ENCODE measurements around the gene CCDC106.

The CCDC106 gene

DNA sequence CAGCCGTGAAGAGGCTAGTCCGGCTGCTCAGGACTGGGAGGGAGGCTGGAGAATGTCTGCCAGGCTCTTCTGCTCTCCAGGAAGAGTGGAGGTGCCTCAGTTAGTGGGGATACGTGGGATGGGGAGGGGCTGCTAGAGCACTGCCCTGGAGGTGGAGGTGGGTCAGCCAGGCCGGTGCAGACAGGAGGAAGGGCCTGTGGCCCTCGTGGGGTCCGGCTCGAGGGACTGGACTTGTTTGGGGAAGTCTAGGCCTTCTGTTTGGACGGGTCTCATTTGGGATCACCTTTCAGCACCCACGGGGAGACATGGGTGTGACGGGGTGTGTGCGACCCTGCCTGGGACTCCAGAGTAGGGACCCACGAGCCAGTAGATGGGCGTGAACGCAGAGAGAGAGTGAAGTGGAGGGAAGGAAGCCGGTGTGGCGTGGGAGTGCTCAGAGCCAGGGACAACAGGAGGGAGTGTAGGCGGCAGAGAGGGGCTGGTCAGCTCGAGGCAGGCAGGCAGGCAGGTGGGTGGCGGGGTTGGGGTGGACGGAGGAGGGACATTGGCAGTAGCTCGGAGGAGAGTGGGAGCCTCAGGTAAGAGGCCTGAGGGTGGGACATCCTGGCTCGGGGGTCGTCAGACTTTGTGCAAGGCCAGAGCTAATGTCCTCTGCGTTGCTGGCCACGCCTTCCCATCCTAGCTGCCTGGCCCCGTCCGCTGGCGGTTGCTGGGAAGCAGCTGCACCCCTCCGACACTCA is 38.5 kb downstream of the CCDC106 start:
- H3K9ac ChIP-seq (ENCODE audit: low read depth, low read length) = no peak overlapping the region
- peaks cover 44% of the 10 kb centered on the region for H3K36me3 ChIP-seq (ENCODE audit: control insufficient read depth, insufficient read depth, low read length)
- H3K9me3 ChIP-seq (ENCODE audit: control insufficient read depth, insufficient read depth, low read length) = no peaks in the 10 kb centered on the region
- H3K4me1 ChIP-seq (ENCODE audit: control insufficient read depth, insufficient read depth, low read length) = no peaks in the 10 kb centered on the region
- no peak overlapping the region for H3K4me3 ChIP-seq (ENCODE audit: low read depth, low read length)
- no peaks in the 10 kb centered on the region for H3K27me3 ChIP-seq (ENCODE audit: control insufficient read depth, insufficient read depth, low read length)

DNA sequence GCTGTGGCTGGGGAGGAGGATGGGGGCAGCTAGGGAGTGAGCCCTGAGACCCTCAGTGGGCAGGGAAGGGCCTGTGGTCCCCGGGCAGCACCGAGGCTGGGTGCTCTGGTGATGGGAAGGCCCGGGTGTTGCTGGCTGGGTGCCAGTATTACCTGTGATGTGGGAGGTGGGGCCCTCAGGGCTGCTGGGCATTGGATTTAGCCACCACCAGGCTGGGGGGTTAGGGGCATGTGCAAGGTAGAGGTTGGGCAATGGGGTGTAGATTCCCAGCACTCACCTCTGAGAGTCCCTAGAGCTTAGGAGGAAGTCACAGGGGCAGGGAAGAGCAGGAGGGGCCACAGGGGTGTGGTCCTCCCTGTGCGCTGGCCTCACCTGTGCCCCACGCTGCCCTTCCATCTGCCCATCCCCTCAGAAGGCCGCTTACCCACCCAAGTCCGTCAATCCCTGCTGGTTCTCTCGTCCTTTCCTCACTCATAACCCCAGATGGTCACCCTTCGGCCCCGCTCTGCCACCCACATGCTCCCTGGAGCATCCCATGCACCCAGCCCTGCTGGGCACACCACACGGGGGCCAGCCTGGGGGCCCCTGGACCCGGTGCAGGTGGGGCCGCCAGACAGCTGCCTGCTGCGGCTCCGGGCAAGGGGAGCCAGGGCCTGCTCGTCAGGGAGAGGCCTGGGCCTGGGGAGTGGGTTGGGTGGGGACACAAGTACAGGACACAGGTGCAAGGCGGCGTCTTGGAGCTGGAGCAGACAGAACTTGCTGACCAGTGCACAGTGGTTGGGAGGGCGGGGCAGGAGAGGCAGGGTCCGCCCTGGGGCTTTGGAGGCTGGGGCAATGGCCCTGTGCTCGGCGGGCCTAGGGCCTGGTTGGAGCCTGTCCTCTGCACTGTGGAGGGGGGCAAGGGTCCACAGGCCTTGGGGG is 39.5 kb downstream of the CCDC106 start:
- Histone ChIP-seq H3K27me3 (ENCODE audit: control insufficient read depth, insufficient read depth, low read length) (no peaks in the 10 kb centered on the region), H3K9ac (ENCODE audit: low read depth, low read length) (no peak overlapping the region), H3K36me3 (ENCODE audit: control insufficient read depth, insufficient read depth, low read length) (peaks cover 46% of the 10 kb centered on the region), H3K4me3 (ENCODE audit: low read depth, low read length) (no peak overlapping the region), H3K9me3 (ENCODE audit: control insufficient read depth, insufficient read depth, low read length) (no peaks in the 10 kb centered on the region), H3K4me1 (ENCODE audit: control insufficient read depth, insufficient read depth, low read length) (no peaks in the 10 kb centered on the region)

DNA sequence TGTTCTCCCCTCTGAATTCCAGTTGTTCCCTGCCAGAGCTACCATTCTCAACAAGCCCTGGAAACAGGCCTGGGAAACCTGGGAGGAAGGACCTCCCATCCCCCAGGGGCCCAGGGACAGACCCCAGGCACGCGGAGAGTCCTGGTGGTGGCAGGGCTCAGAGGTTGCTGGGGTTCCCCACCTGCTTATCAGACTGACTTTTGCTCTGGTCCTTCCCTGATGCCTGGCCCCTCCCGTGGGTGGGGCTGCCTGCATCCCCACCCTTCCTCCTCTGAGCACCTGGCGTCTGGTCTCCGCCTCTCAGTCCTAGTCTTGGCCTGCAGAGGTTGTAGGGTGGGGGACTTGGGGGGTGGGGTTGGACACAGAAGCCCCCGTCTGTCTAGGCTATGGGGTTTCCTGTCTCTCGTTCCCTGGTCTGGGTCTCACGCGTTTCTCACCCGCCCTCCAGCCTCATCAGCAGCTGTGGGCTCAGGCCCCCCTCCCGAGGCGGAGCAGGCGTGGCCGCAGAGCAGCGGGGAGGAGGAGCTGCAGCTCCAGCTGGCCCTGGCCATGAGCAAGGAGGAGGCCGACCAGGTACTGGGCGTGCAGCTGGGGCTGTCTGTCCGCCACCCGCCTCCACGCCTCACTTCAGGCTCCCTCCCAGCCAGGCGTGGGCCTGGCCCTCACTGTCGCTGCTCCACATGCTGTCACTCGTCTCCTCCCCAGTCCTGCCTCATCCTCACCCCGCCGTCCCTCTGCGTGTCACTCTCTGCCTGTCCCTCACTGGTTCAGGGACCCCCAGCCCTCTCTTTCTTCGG is 40.6 kb downstream of the CCDC106 start:
- H3K9me3 ChIP-seq (ENCODE audit: control insufficient read depth, insufficient read depth, low read length) = no peaks in the 10 kb centered on the region
- H3K27me3 ChIP-seq (ENCODE audit: control insufficient read depth, insufficient read depth, low read length) = no peaks in the 10 kb centered on the region
- H3K4me1 ChIP-seq (ENCODE audit: control insufficient read depth, insufficient read depth, low read length) = no peaks in the 10 kb centered on the region
- H3K36me3 ChIP-seq (ENCODE audit: control insufficient read depth, insufficient read depth, low read length) = peaks cover 55% of the 10 kb centered on the region
- H3K9ac ChIP-seq (ENCODE audit: low read depth, low read length) = no peak overlapping the region
- H3K4me3 ChIP-seq (ENCODE audit: low read depth, low read length) = no peak overlapping the region

DNA sequence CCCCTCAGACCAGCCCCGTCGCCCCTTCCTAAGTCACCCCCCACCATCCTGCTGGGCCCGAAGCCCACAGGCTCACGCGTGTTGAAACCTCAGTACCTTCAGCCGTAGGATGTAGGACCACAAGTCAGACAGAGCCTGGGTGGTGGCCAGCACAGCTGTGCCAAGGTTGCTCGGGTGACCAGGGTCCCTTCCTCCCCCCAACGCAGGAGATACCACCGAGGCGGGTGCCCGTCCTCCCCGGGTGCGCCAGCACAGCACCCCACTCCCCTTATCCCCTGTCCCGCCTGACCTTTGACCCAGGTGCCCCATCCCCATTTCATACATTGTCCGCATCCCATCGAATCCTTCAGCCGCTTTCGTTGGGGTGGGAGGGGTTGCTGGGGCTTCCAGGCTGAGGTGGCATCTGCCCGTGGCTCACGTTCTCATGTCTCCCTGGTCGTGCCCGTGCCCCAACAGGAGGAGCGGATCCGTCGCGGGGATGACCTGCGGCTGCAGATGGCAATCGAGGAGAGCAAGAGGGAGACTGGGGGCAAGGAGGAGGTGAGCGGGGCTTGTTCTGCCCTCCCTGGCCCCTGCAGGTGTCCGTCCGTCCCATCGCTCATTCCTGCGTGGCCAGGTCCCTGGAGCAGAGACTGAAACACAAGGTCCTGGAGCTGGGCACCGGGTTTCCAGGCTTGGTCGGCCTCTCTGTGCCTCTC is 41.5 kb downstream of the CCDC106 start:
- H3K36me3 ChIP-seq (ENCODE audit: control insufficient read depth, insufficient read depth, low read length) = peaks cover 64% of the 10 kb centered on the region
- H3K27me3 ChIP-seq (ENCODE audit: control insufficient read depth, insufficient read depth, low read length) = no peaks in the 10 kb centered on the region
- H3K4me1 ChIP-seq (ENCODE audit: control insufficient read depth, insufficient read depth, low read length) = no peaks in the 10 kb centered on the region
- H3K9ac ChIP-seq (ENCODE audit: low read depth, low read length) = no peak overlapping the region
- H3K4me3 ChIP-seq (ENCODE audit: low read depth, low read length) = no peak overlapping the region
- no peaks in the 10 kb centered on the region for H3K9me3 ChIP-seq (ENCODE audit: control insufficient read depth, insufficient read depth, low read length)

DNA sequence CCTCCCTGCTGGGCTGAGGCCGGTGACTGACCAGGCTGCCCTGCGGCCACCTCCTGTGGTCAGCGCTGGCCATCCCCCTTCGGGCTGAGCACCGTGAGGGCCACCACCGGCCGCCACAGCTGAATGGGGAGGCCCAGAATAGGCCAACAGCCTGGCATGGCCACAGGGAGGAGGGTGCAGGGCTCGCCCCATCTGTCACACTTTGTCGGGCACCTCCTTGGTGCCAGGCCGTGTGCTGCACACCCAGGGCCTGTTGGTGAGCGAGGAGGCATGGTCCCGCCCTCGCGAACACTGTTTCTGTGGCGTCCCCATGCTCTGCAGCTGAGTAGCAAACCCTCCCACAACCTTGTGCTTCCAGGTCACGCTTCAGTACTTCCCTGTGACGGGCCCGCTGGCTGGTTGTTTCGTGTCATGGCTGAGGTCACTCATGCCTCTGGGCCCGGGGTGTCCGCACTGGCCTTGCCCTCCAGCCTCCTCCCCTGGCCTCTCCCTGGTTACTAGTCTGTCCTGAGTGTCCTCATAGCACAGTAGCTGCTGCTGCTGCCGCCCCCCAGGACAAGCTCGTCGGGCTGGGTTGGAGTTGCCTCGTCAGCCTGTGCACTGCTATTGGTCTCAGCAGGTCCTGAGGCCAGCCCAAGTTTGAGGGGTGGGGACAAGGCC is 42.2 kb downstream of the CCDC106 start:
- Histone ChIP-seq H3K27me3 (ENCODE audit: control insufficient read depth, insufficient read depth, low read length) (no peaks in the 10 kb centered on the region), H3K4me3 (ENCODE audit: low read depth, low read length) (no peak overlapping the region), H3K36me3 (ENCODE audit: control insufficient read depth, insufficient read depth, low read length) (peaks cover 65% of the 10 kb centered on the region), H3K4me1 (ENCODE audit: control insufficient read depth, insufficient read depth, low read length) (no peaks in the 10 kb centered on the region), H3K9ac (ENCODE audit: low read depth, low read length) (no peak overlapping the region), H3K9me3 (ENCODE audit: control insufficient read depth, insufficient read depth, low read length) (no peaks in the 10 kb centered on the region)

DNA sequence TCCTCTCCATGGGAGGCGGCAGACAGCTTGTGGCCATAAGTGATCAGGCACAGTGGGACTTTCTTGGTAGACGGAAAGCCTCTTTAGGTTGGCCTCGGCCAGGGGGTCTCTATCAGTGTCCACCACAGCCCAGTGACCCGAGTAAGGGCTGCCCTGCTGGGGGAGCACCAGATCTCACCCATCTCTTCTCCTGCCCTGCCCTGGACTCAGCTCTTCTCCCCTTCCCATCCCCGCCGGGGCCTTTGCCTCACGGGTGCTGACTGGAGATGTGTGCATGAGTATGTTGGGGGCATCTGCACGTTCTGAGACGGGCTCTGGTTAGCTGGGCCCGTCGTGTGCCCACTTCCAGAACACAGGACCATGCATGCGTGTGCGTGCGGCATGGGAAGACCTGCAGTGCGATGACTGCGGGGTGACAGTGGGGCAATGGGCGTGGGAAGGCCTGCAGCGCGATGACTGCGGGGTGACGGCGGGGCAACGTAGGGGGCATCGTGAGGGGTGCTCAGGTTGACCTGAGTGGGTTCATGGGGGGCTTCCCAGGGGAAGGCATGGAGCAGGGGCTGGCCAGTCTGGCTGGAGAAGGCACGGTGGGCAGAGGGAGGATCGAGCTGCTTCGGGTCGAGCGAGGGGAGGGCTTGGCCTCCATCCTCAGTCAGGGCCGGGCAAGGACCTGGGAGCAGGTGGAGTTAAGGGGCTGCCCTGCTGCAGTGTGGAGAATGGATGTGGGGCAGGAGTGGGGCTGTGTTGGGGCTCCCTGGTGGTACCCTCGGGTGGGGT is 42.9 kb downstream of the CCDC106 start:
- H3K36me3 ChIP-seq (ENCODE audit: control insufficient read depth, insufficient read depth, low read length) = peaks cover 65% of the 10 kb centered on the region
- no peaks in the 10 kb centered on the region for H3K27me3 ChIP-seq (ENCODE audit: control insufficient read depth, insufficient read depth, low read length)
- no peaks in the 10 kb centered on the region for H3K9me3 ChIP-seq (ENCODE audit: control insufficient read depth, insufficient read depth, low read length)
- no peak overlapping the region for H3K4me3 ChIP-seq (ENCODE audit: low read depth, low read length)
- no peak overlapping the region for H3K9ac ChIP-seq (ENCODE audit: low read depth, low read length)
- no peaks in the 10 kb centered on the region for H3K4me1 ChIP-seq (ENCODE audit: control insufficient read depth, insufficient read depth, low read length)

DNA sequence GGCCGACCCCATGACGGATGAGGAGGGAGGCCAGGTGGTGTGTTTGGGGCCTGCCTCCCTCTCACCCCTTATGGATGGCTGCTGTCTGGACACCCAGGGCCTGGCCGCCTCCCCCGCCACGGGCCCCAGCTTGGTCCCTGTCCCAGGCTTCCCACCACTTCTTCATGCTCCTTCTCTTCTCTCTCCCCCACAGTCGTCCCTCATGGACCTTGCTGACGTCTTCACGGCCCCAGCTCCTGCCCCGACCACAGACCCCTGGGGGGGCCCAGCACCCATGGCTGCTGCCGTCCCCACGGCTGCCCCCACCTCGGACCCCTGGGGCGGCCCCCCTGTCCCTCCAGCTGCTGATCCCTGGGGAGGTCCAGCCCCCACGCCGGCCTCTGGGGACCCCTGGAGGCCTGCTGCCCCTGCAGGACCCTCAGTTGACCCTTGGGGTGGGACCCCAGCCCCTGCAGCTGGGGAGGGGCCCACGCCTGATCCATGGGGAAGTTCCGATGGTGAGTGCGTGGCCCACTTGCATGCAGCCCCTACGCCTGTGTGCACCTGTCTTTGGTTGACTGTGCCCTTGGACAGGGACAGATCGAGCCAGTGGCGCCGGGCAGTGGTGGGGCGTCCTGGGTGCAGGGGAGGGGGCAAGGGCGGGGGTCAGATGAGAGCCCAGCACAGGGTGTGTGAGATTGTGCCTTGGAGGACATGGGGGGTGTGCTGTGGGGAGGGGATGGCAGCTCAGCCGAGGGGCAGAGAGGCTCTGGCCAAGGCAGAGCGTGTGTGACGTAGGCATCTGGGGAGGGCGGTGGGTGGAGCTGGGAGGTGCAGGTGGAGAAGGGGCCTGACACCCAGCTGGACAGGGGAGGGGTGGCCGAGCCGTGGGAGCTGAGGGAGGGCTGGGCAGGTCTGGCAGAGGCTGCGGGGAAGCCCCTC is 43.8 kb downstream of the CCDC106 start:
- peaks cover 66% of the 10 kb centered on the region for H3K36me3 ChIP-seq (ENCODE audit: control insufficient read depth, insufficient read depth, low read length)
- no peaks in the 10 kb centered on the region for H3K27me3 ChIP-seq (ENCODE audit: control insufficient read depth, insufficient read depth, low read length)
- H3K9ac ChIP-seq (ENCODE audit: low read depth, low read length) = no peak overlapping the region
- H3K9me3 ChIP-seq (ENCODE audit: control insufficient read depth, insufficient read depth, low read length) = no peaks in the 10 kb centered on the region
- H3K4me3 ChIP-seq (ENCODE audit: low read depth, low read length) = no peak overlapping the region
- no peaks in the 10 kb centered on the region for H3K4me1 ChIP-seq (ENCODE audit: control insufficient read depth, insufficient read depth, low read length)

DNA sequence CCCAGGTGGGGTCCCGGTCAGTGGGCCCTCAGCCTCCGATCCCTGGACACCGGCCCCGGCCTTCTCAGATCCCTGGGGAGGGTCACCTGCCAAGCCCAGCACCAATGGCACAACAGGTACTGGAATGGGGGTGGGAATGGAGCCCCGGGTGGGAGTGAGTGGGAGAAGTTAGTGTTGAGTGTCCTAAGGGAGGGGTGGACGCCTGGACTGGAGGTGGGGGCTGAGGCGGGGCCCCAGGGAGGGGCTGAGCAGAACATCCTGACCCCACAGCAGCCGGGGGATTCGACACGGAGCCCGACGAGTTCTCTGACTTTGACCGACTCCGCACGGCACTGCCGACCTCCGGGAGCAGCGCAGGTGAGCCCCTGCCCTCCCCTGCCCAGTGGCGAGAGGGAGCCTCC is 44.7 kb downstream of the CCDC106 start:
- Histone ChIP-seq H3K4me3 (ENCODE audit: low read depth, low read length) (no peak overlapping the region), H3K9ac (ENCODE audit: low read depth, low read length) (no peak overlapping the region), H3K4me1 (ENCODE audit: control insufficient read depth, insufficient read depth, low read length) (no peaks in the 10 kb centered on the region), H3K9me3 (ENCODE audit: control insufficient read depth, insufficient read depth, low read length) (no peaks in the 10 kb centered on the region), H3K27me3 (ENCODE audit: control insufficient read depth, insufficient read depth, low read length) (no peaks in the 10 kb centered on the region), H3K36me3 (ENCODE audit: control insufficient read depth, insufficient read depth, low read length) (peaks cover 67% of the 10 kb centered on the region)

DNA sequence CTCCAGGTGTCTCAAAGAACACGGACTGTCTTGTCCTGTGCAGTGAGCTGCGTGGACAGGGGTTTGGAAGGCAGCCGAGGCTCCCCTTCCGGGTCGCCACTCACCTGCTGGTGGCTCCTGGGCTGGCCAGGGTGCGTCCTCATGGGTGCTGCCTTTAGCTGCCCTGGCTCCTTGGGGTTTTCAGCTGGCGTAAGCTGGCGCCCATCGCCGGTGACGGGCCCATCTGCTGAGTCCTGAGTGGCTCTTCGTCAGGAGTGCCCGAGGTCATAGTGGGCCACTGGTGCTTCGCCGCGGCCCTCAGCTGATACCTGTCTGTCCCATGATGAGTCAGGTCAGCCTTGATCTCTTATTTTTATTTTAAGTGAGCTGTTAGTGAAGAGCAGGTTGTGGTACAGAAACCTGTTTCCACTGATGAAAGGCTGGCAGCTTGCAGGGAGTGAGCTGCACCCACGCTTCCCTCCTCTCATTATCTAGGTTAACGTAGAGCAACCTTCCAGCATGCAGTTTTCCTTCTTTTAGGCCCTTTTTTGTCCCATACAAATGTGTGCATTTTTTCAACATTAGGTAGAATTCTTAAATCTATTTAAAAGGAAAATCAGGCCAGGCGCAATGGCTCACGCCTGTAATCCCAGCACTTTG is 45.4 kb downstream of the CCDC106 start:
- Histone ChIP-seq H3K9ac (ENCODE audit: low read depth, low read length) (no peak overlapping the region), H3K4me1 (ENCODE audit: control insufficient read depth, insufficient read depth, low read length) (no peaks in the 10 kb centered on the region), H3K36me3 (ENCODE audit: control insufficient read depth, insufficient read depth, low read length) (peaks cover 73% of the 10 kb centered on the region), H3K9me3 (ENCODE audit: control insufficient read depth, insufficient read depth, low read length) (no peaks in the 10 kb centered on the region), H3K27me3 (ENCODE audit: control insufficient read depth, insufficient read depth, low read length) (no peaks in the 10 kb centered on the region), H3K4me3 (ENCODE audit: low read depth, low read length) (no peak overlapping the region)

Measured in iPS-15b (cell line).